Measurements from ENCODE around the gene PAQR8.

Gene PAQR8

GRCh38 chr6:52410979-52411378 is 49.0 kb downstream of the PAQR8 start:
- DNase-seq (ENCODE audit: low read depth) = no peak
- no peak for TF ChIP-seq CTCF (IDR thresholded peaks at IDR 0.05; ENCODE audit: control insufficient read depth, insufficient read depth, low read depth, low read length, missing control alignments)
- no peak overlapping the region for H3K4me3 ChIP-seq (ENCODE audit: control insufficient read depth, low read depth, low read length)

- H3K4me3 ChIP-seq (ENCODE audit: control insufficient read depth, low read depth, low read length) = no peak overlapping the region
- no peak for DNase-seq (ENCODE audit: low read depth)
- TF ChIP-seq CTCF (IDR thresholded peaks at IDR 0.05; ENCODE audit: control insufficient read depth, insufficient read depth, low read depth, low read length, missing control alignments) = no peak
Observed at GRCh38 chr6:52411911-52412310, 50.0 kb downstream of the PAQR8 start.

DNA sequence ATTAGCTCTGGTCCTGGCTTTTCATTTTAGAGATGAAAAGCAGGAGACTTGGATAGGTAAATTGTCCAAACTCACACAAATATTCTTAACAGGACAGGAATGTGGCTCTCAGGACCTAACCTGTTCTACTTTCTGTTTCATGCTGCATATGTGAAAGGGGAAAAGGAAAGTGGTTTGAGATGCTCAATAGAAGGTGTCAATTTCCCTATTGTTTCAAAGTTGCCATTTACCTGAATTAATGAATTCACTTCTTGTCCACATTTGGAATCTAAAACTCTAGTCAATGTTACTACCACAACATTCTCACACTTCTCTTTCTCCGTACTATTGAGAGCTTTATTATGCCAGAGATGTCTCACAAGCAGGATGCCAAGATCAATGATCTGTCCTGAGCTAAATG is 53.4 kb downstream of the PAQR8 start:
- TF ChIP-seq CTCF (IDR thresholded peaks at IDR 0.05; ENCODE audit: control insufficient read depth, insufficient read depth, low read depth, low read length, missing control alignments) = no peak
- DNase-seq (ENCODE audit: low read depth) = no peak
- H3K4me3 ChIP-seq (ENCODE audit: control insufficient read depth, low read depth, low read length) = no peak overlapping the region

- H3K4me3 ChIP-seq (ENCODE audit: control insufficient read depth, low read depth, low read length) = no peak overlapping the region
- DNase-seq (ENCODE audit: low read depth) = no peak
- TF ChIP-seq CTCF (IDR thresholded peaks at IDR 0.05; ENCODE audit: control insufficient read depth, insufficient read depth, low read depth, low read length, missing control alignments) = no peak
Observed at GRCh38 chr6:52415917-52416628, 54.1 kb downstream of the PAQR8 start.

- TF ChIP-seq CTCF (IDR thresholded peaks at IDR 0.05; ENCODE audit: control insufficient read depth, insufficient read depth, low read depth, low read length, missing control alignments) = peak; percentile 77
- H3K4me3 ChIP-seq (ENCODE audit: control insufficient read depth, low read depth, low read length) = no peak overlapping the region
- peak; percentile 51 for DNase-seq (ENCODE audit: low read depth)
Observed at GRCh38 chr6:52416629-52417151, 54.7 kb downstream of the PAQR8 start.

DNA sequence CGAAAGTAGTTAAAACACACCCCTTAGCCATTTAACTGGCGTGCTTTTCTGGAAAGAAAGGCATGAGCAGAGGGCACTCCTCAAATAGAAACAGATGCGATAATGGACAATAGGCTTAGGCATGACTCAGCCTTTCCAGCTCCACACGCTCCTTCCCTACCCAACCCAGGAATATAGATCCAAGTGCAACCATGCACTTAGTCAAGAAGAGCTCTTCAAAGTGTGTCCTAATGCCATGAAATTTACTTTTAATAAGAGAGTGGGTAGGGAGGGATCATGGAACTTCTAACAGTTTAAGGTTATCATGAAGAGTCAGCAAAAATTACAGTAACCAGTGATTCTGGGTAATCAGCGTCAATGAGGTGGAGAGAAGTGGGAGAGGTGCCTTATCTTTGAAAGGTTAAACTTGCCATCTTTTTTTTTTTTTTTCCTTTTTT is 55.7 kb downstream of the PAQR8 start:
- H3K4me3 ChIP-seq (ENCODE audit: control insufficient read depth, low read depth, low read length) = no peak overlapping the region
- peak; percentile 71 for DNase-seq (ENCODE audit: low read depth)
- TF ChIP-seq CTCF (IDR thresholded peaks at IDR 0.05; ENCODE audit: control insufficient read depth, insufficient read depth, low read depth, low read length, missing control alignments) = no peak
